ENCODE results near the gene CDH18.
A peak's percentile ranks its signal among the peaks of the same experiment; 100 is the strongest.

CDH18 gene

DNA sequence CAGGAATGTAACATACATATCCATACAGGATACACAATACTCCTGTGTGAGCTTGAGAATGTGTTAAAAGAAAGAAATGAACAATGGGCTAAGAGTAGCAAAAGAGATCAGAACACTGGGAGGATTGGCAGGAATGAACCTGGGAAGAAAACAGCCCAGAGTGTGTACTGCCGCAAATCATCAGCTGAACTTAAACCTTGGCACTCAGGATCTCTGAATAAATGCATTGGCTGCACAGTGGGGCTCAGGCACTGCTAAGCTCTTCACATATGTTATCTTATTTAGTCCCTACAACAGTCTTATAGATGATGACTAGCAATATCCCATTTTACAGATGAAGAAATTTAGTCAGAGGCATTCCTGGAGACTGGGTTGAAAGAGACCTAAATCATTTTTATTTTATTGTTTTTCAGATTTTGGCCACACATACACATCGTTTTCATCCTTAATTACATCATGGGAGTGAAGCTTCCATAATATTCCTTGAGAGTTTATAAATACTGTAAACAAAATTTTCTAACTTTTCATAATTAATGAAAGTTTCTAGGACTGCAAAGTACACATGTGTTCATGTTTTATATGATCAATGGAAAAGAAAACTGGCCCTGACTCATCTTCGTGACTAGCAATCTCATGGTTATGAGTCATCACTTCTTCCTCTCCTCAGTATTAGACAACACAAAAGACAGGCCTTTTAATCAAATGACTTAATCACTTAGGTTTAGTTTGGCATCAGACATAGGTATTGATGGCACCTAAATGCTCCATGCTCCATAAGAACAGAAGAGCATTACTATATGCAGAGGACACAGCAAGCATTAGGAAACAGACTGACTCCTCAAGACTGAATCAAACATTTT lies 59.2 kb downstream of the CDH18 start:
- ATAC-seq = peak in 1 of 2 donors; percentile 13

DNA sequence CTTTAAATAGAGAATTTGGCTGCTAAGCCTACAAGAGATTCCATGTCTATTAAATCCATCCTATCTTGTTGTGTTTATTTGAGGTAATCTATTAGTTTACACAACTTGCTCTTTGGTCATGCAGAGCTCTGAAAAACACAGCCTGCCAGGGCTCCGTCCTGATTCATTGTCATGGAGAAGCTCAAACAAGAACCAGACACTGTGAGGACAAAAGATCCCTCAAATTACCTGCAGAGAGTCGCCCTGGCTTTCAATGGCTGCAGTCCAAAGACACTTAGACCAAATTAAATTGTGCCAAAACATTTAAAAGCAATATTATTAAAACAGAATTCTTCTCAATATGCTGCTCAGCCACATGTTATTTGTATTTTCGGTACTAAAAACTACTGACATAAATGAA lies 60.1 kb downstream of the CDH18 start:
- ATAC-seq = no peak

DNA sequence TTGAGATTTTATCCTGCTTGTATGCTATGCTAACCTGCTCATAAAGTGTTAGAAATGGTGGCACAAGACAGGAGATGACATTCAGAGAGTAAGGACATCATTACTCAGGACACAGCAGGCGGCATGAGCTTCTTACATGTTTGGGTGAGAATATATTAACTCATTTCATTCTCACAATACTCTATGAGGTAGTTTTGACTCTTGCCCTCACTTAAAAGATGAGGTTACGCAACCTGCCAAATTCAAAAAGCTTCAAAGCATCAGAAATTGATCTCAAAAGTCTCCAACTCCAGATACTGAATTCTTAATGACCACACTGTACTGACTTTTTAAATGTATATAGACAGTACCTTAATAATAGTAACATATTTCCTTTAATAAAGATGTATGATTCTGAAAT lies 60.8 kb downstream of the CDH18 start:
- ATAC-seq = no peak

DNA sequence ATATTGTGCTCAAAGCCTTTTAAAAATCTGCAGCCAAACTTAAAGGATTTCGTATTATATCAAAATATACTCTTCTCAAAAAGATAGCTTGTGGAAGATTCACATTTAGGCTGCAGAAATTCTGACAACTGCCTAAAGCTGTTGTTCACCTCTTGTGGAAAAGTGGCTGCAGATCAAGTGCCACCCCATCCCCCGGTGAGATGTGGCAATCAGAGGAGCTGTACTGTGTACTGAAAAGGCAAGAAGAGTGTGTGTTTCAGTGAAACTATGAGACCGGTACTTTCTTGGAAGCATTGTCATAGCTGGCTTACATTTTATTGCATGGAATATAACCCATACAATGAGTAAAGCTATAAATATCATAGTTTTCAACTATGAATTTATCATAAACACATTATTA lies 64.3 kb downstream of the CDH18 start:
- ATAC-seq = no peak

DNA sequence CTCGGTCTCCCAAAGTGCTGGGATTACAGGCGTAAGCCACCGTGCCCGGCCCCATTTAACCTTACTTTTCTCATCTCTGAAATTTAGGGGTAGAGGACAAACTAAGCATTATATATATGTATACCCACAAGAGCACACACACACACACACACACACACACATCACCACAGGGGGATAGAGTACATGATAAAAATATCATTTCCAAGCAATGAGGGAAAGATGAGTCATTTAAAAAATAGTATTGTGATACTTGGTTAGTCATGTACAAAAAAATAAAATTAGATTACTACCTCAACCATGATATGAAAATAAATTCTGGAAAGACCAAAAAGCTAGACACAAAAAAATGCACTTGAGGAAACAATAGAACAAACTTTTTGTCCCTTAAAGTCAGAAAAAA lies 67.2 kb downstream of the CDH18 start:
- no peak for ATAC-seq

DNA sequence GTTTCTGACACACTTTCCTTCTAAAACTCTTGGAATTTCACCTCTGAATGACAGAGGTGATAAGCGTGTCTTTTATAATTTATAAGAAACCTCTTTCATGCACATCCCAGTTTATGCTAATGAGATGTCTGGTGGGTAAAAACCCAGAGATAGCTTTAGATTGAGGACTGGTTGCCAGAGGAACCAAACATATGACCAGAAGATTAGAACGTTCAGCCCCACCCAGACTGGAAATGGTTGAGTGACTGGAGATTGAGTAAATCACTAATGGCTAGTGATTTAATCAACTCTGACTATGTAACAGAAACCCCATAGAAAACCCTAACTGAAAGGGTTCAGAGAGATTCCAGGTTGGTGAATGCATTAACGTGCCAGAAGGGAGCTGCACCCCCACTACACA lies 69.2 kb downstream of the CDH18 start:
- ATAC-seq = no peak

DNA sequence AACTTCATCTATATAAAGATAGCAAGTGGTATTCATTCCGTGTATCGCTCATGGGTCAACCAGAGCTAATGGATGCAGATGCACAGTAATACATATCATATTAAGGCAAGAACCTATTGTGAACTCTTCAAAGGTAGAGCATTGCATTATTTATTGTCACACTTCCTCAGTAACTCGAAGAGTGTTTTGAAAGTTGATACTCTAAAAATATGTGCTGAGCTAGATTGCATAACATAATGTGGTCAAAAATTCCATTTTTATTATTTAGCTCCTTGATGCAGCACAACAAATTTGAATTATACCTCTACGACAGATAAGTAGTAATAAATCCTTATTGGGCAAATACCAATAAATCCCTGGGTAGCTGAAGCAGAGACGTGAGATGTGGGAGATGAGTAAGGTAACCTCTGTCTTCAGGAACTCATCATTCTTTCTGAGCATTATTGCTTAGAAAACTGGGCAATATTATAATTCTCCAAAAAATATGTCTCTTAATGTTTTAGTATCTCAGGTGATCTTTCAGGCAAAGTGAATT lies 70.3 kb downstream of the CDH18 start:
- no peak for ATAC-seq

DNA sequence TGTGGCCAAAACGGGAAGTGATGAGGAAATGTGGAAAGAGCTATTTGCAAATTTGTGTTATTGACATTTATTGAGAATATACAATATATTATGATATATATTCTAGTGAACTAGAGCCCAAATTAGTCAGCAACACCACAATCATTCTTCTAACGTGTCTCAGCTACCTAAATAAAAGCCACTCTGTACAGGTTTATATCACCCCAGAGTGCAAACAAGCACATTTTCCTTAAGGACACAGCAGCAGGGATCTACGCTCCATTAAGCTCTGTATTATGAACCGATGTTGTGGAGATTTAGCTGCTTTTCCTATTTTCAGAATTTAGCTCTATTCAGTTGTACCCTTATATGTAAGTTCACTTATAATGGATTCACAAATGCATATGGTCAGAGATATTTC lies 77.9 kb downstream of the CDH18 start:
- no peak for ATAC-seq

DNA sequence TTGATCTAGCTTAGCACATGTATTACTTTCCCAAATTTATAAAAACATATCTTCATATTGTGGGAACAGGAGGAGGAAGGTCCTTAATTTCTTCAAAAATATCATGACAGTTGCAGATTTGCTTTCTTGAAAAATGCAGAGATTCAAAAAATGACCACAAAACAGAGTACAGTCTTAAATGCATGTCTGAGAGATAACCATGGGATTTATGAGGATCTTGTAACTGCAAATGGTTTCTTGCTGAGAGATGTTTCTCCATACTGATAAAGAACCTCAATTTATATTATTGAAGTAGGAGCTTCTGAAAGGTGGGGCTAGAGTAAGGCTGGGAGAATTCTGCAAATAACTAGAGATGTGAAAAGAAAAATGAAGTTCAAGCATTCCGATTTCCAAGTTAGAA lies 83.2 kb downstream of the CDH18 start:
- no peak for ATAC-seq

DNA sequence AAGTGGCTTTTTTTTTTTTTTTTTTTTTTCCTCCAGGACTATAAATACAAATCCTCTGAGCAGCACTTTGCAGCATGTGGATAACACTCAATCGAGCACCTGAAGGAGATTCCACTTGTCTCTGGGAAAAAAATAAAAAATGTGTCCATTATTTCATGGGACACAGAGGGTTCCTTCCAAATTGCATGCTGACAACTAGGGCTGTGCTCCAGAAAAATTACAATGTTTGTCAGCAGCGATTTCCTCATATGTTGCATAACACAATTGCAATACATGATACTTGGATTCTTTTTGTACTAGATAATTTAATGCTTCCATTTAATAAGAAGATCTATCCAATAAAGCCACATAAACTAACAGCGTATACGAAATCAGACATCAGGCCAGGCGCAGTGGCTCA lies 84.4 kb downstream of the CDH18 start:
- no peak for ATAC-seq

DNA sequence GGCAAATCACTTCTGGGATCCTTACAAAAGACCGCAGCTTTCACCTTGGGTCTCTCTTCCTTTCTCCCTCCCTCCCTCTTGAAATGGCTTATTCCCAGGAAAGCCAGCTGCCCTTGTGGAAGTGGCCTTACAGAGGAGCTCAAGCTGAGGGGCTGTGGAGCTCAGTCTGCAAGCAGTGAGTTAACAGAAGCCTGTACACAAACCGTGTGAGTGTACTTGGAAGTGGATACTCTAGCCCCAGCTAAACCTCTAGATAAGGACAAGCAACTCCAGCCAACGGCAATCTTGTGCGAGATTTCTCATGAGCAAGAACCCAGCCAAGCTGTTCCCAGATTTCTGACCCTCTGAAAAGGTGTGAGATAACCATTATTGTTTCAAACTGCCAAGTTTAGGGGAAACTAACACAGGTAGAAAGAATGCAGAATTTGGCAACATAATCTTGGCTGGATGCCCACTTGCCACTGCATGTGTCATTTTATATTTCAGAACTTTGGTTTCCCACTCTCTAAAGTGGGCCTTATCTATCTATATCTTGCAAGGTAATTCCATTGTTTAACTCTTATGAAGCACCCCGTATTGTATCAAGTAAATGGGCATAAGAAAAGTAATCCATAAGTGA lies 85.6 kb downstream of the CDH18 start:
- ATAC-seq = no peak

DNA sequence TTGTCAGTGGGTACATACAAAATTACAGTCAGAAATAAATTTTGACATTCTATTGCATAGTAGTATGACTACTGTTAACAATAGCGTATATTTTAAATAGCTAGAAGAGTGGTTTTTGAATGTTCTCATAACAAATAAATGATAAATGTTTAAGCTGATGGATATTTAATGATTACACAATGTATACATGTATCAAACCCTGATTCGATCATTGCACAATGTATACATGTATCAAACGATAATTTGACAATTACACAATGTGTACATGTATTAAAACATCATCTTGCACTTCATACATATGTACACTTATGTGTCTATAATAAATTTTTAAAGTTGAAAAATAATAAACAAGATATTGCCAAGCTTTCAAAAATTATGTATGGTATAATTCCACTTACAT lies 87.7 kb downstream of the CDH18 start:
- no peak for ATAC-seq

DNA sequence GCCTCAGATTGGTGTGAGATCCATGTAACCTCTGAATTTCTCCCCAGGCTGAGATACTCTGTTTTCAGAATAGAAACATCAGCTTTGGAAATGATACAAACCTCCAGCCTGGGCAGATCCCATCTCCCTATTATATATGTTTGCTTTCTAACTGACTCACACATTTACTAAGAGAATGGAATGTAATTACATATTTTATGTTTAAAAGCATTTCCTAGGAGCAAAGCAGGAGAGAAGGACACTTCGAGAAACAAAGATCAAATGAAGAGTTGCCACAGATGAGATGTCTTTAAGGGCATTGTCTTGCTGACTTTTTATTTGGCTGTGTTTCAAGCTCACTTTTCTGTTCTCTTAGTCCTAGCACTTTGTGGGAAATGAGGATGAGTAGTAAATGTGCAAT lies 96.3 kb downstream of the CDH18 start:
- no peak for ATAC-seq

DNA sequence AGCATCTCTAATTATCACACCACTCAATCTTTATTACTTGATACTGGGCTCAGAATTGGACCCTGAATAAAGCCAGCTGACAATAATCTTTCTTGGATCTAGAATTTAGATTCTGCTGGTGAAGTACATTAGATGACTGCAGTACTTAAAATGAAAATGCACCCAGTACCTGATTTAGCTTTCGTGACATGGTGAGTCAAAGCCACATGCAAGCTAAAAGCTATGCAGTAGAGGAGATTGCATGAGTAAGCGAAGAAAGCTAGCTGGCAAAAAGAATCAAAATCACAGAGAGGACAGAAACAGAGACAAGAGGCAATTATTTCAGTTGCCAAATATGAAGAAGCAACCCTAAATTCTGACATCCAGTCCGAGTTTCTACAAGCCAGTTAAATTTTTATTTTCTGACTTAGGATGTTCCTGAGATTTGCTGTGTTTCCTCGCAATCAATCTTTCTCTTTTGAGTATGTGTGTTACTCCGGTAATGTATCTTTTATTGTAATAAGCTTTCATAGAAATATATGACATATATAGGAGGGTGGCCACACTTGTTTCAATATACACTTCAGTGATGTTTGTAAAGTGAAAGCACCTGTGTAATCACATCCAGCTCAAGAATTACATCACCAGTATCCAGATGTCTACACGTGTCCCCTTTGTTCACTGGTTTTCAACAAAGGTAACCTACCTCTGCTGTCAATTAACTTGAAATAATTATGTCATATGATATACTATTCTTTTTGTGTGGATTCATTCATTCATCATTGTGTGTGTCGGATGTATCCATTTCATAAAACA lies 101.7 kb downstream of the CDH18 start:
- no peak for ATAC-seq

DNA sequence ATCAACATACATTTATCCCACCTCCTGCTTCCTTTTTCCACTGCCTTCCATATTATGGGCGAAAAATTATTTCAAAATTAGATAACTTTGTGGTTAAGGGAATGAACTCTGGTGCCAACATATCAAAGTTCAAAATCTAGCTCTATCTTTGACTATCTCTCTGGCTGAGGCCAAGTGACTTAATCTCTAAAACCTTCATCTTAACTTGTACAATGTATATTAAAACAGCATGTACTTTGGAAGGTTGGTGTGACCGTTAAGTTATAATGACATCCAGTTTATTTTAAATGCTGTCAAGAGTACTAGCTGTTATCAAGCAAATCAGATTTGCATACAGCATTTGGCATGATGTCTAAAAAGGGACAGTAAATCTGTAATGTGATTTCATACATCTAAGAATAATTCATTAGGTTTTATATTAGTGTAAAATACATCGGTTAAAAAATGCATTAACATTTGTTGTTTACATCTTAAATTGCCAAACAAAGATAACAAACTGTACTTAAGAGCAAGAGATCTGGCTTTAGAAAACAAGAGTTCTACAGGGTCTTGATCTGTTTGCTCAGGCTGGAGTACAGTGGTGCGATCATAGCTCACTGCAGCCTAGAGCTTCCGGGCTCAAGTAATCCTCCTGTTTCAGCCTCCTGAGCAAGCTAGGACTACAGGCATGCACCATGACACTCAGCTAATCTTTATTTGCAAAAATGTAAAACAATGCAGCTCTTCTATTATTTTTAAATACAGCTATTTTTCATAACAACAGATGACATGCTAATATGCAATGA lies 102.8 kb downstream of the CDH18 start:
- ATAC-seq = no peak

DNA sequence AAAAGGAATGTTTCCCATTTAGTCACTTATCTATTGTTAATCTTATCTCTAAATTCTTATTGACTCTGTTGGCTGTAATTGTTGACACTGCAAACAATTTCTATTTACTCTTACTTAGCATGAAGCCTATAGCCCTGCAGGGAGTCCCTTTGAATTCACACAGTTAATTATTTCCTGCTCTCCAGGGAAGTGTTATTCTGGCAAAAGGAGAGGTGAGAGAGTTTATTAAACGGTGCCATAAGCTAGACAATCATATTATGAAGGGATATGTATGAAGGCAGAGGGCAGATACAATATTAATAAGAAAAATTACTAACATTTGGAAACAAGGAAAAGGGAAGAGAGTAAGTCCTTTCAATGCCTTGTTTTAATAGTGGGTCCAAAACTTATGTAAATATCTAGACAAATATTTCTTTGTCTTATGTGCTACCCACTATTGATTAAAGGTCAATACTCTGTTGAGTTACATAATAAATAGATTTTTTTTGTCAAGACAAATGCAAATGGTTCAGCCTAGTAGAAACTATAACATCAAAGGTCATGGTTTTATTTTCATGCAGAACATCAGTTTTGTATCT lies 107.1 kb downstream of the CDH18 start:
- no peak for ATAC-seq

DNA sequence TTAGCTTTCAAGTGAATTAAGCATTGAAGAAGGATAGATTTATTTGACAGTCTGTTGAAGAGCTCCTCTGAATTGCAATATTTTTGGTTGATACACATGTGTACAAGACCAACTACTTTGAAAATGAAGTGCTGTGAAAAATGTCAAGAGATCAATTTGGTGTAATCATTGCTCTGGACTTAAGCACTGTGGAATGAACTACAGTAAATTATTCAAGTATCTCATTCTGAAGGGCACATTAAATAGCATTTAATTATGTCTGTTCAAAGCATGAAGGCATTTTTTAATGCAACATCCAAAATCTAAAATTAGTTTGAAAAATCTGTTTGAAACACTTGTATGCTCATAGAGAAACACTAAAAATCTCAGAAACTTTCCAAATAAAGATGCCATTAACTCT lies 107.5 kb downstream of the CDH18 start:
- no peak for ATAC-seq

DNA sequence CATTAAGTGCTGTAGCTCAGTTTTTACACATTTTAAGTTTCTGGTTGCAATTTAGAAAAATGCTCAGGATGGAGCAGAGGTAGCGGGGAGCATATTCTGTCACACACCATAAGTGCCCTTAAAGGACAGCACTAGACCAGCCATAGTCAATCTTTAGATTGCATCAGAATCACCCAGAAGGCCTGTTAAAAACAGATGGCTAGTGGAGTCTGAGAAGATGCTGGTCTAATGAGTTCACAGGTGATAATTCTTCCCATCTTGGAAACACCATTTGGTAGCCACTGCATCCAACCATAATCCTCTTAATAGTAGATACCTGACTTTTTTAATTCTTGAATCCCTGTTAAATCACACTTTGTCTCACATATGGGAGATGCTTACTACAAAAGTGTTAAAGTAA lies 113.2 kb downstream of the CDH18 start:
- no peak for ATAC-seq

DNA sequence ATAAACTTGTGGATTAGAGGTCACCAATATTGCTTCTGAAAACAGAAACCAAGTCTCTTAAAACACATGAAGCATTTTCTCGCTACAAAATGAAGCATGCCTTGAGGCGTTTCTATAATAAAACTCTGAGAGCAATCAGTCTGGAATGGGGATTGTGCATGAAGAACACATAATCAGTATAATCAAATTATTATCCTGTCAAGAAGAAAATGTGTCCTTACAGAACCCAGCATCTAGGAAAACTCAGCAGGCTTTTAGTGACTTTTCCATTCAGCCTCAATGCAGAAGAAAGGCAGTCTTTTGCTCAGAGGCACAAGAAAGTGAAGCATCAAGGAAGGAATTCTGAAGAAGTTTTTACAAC lies 121.9 kb downstream of the CDH18 start:
- ATAC-seq = no peak

DNA sequence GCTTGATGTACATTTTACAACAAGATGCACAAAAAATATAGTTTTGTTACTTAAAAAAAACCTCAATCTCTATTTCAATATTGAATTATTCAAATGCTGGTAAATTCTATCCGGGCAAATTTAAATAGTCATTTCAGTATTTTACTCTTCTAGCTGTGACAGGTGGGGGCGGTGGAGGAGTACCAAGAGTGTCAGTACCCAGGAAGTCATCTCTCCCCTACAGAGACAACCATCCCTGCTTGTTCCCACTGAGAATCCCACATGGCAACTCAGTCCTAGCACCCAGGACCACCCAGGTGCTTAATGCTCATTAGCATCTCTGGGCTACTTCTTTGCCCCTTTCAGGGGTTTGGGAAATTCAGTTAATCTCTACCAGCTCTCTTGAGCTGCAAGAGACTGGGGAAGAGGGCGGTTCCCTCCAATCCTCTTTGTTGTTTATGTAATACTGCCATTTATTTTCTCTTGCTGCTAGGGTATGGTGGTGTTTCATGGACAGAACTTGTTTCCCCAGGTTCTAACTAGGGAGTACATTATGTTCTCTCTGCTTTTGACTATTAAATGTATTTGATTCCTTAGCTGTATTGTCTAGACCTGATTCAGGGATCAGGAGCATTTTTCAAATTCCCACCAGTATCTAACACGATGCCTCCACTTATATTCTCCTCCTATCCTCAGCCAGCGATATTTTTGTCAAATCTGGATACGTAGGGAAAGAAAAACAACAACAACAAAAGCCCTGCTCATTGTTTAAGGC lies 122.5 kb downstream of the CDH18 start:
- no peak for ATAC-seq

DNA sequence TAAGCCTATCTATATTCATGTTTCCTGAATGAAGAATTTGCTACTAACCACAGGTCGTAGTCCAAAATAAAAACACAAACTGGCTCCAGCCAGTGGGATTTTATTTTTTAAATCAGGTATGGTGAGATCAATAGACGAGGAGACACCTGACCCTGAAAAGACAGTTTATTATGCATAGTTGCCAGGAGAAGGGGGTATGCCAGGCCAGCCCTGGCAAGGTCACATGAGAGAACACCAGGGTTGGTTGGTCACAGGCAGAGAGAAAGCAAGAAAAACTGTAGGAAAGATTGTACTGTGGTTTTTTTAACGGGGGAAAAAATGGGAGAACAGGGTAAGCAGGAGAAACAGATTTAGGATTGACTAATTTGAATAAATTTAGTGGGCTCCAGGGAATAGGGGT lies 125.3 kb downstream of the CDH18 start:
- ATAC-seq = no peak

DNA sequence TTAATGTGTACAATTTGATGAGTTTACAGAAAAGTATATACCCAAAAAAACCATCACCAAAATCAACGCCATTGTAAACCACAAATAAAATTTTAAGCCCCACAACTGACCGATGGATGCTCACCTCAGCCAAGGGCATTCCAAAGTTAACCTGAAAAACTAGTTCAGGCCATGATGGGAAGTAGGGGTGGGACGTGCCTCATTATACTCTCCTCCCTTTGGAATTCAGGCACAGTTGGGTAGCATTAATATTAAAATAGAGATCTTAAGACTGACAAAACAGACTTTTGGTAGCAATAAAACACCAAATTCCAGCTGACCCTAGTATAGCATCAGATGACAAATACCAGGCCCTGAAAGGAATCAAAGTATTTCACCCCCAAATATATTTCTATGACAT lies 129.0 kb downstream of the CDH18 start:
- no peak for ATAC-seq
